T-helper 2 cell (primary cell): ENCODE results near the gene IFT80.
A peak's percentile ranks its signal among the peaks of the same experiment; 100 is the strongest.

Source experiments
- DNase-seq, 5 experiments: peaks; one replicate each; pipeline versions ENCODE4 v3.0.0 to v3.0.0-alpha.2; 2012 to 2022

The IFT80 gene

DNA sequence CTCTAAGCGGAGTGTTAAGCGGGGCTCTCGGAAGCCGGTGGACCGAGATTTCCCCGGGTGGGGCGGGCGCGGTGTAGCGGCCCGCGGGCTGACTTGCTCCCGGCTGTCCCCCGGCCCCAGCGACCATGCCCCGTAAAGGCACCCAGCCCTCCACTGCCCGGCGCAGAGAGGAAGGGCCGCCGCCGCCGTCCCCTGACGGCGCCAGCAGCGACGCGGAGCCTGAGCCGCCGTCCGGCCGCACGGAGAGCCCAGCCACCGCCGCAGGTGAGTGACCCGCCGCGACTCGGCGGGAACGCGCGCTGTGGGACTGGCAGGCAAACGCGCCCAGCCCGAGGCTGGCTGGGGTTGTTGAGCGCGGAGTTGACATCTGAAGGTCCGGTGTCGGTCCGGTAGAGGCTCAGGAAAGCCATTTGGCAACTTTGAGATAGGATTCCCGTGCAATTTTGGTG is 1.7 kb upstream of the IFT80 start:
- DNase-seq, result peak in 3 of 5 experiments; percentile 8 to 35 (median 10)

DNA sequence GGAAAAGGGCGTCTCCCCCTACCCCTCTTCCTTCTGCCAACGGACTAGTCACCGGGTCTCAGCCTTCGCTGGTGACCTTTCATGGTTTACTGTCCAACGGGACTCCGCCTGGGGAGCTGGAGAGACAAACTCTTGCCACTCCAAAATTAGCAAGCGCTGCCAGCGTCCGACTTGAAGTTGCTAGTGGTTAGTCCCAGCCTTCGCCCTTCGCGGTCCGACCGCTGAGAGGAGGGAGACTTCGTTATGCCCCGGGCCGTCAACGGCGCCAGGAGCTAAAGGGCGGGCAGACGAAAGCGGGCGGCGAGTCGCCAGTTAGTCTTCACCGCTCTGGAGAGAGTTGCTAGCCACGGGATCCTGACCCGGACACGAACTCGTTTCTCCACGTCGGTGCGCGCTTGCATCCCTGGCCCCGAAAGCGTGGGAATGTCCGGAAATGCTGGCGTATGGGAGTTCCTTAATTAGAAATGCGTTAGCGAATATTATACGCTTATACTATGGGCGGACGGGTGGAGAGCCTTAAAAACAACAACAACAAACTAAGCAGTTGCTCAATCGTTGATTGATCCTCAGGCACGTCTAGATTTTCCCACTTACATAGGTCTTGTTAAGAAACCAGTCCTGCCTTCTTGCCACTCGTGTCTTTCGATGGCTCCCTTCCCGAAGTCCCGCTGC is 1.1 kb upstream of the IFT80 start:
- DNase-seq, result peak; percentile 11 to 58 (median 12)

DNA sequence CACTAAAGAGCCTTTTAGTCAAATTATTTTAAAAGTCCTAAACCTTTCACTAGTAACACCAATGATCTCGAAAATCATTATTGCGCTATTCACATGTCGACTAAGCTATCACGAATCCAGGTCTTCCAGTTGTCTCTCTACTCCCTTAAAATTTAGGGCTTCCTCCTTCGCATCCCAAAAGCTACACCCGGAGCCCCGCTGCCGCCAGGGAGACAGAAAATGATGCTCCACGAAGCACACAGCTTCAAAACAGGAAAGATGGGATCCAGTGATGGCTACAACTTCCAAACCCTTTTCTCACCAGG is 253 bp downstream of the IFT80 start:
- no peak for DNase-seq

GRCh38 chr3:160395297-160395696 is 3.7 kb downstream of the IFT80 start:
- DNase-seq, result no peak

GRCh38 chr3:160394009-160394392 is 5.0 kb downstream of the IFT80 start:
- DNase-seq, result no peak

GRCh38 chr3:160393346-160394008 is 5.5 kb downstream of the IFT80 start:
- no peak for DNase-seq

DNA sequence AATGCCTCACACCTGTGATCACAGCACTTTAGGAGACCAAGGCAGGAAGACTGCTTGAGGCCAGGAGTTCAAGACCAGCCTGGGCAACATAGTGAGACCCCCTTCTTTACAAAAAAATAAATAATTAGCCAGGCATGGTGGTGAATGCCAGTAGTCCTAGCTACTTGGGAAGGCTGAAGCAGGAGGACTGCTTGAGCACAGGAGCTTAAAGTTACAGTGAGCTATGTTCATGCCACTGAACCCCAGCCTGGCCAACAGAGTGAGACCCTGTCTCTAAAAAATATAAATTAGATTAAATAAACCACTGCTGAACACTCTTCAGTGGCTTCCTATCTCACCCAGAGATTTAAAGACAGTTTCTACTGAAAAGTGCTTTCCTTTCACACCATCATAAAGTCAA is 6.2 kb downstream of the IFT80 start:
- no peak for DNase-seq

- no peak for DNase-seq
Observed at GRCh38 chr3:160390565-160391138, 8.4 kb downstream of the IFT80 start.

GRCh38 chr3:160384639-160385318 is 14.2 kb downstream of the IFT80 start:
- DNase-seq, result no peak

DNA sequence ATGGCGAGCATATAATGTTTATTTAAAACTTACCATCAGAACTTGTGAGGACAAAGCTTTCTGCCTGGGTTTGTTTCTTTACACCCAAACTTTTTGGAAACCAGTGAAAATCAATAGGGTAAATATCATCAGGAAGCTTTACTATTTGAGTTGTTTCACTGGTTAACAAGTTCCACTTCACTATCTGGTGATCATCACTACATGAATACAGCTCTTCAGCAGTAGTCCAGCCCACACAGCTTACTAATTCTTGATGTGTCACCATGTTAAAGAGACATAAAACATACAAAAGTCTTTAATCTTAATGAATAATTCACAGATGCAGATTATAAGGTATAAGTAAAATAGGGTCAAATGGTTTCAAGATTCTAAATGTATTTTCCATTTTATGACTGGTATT is 17.6 kb downstream of the IFT80 start:
- no peak for DNase-seq

DNA sequence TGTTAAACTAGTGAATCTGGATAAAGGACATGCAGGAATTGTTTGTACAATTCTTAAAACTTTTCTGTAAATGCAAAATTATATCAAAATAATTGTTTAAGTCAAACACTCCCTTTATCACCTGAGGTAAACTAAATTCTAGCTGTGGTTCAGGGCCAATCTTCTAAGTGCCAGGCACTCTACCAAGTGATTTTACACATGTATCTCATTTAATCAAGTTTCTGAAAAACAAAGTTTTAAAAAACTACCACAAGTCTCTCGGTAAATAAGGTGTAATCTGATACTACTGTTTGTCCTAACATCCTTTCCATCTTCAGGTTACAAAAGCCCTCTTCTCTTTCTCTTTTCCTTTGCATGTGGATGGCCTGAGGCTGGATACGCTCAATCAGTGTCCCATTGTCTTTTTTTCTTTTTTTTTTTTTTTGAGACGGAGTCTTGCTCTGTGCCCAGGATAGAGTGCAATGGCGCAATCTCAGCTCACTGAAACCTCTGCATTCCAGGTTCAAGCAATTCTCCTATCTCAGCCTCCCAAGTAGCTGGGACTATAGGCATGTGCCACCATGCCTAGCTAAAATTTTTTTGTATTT is 19.3 kb downstream of the IFT80 start:
- no peak for DNase-seq

- DNase-seq, result no peak
Observed at GRCh38 chr3:160378331-160379109, 20.5 kb downstream of the IFT80 start.

GRCh38 chr3:160376681-160377080 is 22.3 kb downstream of the IFT80 start:
- DNase-seq, result no peak

DNA sequence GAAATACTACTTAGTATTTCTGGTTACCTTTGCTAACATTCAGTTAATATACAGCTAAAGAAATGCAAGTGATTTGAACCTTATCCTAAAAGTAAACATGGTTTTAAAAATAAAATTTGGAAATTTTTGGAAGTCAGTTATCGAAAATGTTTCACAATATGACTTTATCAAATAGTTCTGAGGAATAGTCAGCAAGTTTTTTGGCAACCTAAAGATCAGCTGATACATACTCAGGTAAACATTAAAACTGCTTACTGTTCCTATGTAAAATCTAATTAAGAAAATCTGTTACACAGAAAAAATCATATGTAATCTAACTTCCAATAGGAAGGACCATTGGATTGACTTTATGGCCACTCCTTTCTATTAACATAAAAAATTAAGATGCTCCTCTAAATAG is 24.1 kb downstream of the IFT80 start:
- no peak for DNase-seq

DNA sequence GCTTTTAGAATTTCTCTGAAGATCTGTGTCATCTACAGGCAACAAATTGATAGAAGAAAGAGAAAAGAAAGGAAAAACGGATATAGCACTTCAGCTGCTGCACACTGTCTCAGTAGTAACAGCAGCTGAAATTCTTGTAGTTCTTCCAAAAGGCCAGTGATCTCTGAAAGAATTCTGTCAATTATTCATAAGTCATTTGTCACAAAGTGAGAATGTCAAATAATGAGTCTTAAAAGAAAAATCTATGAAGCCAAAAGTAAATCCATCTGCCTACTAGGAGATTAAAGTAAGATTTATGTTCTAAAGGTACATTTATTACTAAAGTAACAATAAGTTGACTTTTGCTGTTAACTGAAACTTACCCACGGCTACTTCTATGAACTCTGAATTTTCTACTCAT is 24.6 kb downstream of the IFT80 start:
- no peak for DNase-seq

DNA sequence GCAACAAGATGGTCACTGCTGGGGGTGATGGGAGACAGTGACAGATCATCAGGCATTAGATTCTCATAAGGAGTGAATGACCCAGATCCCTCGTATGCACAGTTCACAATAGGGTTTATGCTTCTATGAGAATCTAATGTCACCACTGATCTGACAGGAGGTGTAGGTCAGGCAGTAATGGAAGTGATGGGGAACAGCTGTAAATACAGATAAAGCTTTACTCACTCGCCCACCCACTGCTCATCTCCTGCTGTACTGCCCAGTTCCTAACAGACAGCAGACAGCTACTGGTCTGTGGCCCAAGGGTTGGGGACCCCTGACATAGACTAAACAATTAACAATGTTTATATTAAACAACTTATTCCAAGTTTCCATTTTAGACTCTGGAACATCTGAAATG is 25.4 kb downstream of the IFT80 start:
- DNase-seq, result no peak

DNA sequence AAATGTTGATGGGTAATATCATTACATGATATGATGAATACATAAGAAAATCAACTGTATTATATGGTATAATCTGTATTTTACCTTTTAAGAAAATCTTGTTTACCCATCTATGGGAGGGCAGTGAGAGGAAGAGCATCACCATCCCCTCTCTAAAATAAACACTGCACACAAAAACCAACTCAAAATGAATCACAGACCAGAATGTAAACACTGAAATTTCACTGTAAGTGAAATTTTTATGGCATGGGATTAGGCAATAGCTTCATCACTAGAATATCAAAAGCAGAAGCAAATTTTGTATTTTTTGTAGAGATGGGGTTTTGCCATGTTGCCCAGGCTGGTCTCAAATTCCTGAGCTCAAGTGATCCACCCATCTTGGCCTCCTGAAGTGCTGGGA is 26.2 kb downstream of the IFT80 start:
- no peak for DNase-seq

DNA sequence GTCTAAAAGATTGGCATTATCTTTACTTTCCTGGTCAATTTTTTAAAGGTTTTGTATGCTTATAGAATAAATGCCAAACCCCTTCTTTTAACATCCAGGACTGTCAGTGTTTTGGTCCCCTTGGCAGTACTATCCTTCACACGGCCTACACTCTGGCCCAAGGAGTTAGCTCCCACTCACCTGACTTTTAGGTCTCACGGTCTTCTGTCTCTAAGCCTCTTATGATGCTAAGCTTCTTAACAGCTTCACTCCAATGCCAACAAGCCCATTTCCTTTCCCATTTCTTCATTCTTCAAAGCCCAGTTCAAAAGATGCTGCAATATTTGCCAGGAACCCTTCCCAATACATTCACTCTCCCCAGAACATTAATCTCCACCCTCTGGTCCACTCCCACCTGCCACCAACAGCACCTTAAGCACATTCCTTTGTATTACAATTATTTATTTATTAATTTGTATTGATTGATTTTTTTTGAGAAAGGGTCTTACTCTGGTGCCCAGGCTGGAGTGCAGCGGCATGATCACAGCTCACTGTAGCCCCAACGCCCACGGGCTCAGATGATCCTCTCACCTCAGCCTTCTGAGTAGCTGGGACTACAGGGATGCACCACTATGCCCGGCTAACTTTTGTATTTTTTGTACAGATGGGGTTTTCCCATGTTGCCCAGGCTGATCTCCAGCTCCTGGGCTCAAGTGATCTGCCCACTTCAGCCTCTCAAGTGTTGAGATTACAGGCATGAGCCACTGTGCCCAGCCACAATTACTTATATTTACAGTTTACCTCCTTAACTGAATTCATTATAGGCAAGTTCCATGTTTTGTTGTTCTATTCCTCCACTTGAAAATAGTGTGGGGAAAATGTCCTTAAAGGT is 27.8 kb downstream of the IFT80 start:
- no peak for DNase-seq

GRCh38 chr3:160369784-160370183 is 29.2 kb downstream of the IFT80 start:
- DNase-seq, result peak in 2 of 5 experiments; percentile 1

DNA sequence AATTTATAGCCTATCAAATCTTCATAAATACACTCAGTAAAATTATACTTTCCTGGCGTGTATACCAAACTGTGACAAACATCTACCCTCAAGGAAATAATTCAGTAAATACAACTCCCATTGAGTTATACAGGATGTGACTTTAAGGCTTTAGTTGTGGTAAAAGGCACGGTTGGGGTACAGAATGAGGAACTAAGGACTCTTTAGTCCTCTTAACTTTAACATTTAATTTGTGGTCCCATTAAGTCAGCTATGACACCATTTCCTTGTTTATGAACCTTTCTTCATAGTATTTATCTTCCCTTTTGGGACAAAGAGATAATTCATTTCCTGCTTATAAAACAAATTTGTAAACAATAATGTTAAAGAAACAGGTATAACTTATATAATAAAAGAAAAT is 30.2 kb downstream of the IFT80 start:
- peak in 2 of 5 experiments; percentile 1 to 6 for DNase-seq

- no peak for DNase-seq
Observed at GRCh38 chr3:160365869-160366522, 33.0 kb downstream of the IFT80 start.
